Liver (tissue), 3 donors: ENCODE measurements around the gene CDPF1.

Experiments
- EGR1 ChIP-seq, 2 donors: IDR thresholded peaks; 2 replicates each; pipeline ENCODE4 v1.6.1; 2016 to 2018; ENCODE audit warnings: antibody characterized with exemption in 2 of 2, low read depth in 2 of 2
- FOXA2 ChIP-seq: IDR thresholded peaks from 2 replicates; pipeline ENCODE4 v1.6.1; 2016; ENCODE audit warnings: antibody characterized with exemption
- GABPA ChIP-seq, 2 donors: IDR thresholded peaks in 1 of 2; conservative IDR thresholded peaks in 1 of 2; 2 replicates each; pipeline ENCODE4 v1.6.1; 2016; ENCODE audit warnings: antibody characterized with exemption in 2 of 2, mild to moderate bottlenecking in 1 of 2, moderate library complexity in 1 of 2
- JUND ChIP-seq, 2 donors: IDR thresholded peaks; 2 replicates each; pipeline ENCODE4 v1.6.1; 2016; ENCODE audit warnings: antibody characterized with exemption in 2 of 2
- MAX ChIP-seq: IDR thresholded peaks from 2 replicates; pipeline ENCODE4 v1.6.1; 2016; ENCODE audit warnings: antibody characterized with exemption
- RAD21 ChIP-seq, 2 donors: IDR thresholded peaks; 2 replicates each; pipeline ENCODE4 v1.6.1; 2016; ENCODE audit warnings: antibody characterized with exemption in 2 of 2, mild to moderate bottlenecking in 2 of 2
- RXRA ChIP-seq, 2 donors: IDR thresholded peaks; 2 replicates each; pipeline ENCODE4 v1.6.1; 2017 to 2018; ENCODE audit warnings: antibody characterized with exemption in 2 of 2, mild to moderate bottlenecking in 1 of 2
- SP1 ChIP-seq: IDR thresholded peaks from 2 replicates; pipeline ENCODE4 v1.6.1; 2018; ENCODE audit warnings: antibody characterized with exemption, mild to moderate bottlenecking
- TAF1 ChIP-seq: conservative IDR thresholded peaks from 2 replicates; pipeline ENCODE4 v1.6.1; 2016; ENCODE audit warnings: antibody characterized with exemption, mild to moderate bottlenecking
- YY1 ChIP-seq: IDR thresholded peaks from 2 replicates; pipeline ENCODE4 v1.6.1; 2016; ENCODE audit warnings: antibody characterized with exemption, mild to moderate bottlenecking
- ZBTB33 ChIP-seq: IDR thresholded peaks from 2 replicates; pipeline ENCODE4 v1.6.1; 2016; ENCODE audit warnings: antibody characterized with exemption
- TF ChIP-seq, protein P1 (sequence below): fragments of 150-350 bp; IDR thresholded peaks from 2 replicates; pipeline ENCODE4 v1.5.1; 2017; ENCODE audit warnings: improper control_type of control experiment, low read depth, low read length; ENCODE audit not compliant: missing input control
- TF ChIP-seq, protein P2 (sequence below): IDR thresholded peaks from 2 replicates; pipeline ENCODE4 v1.6.1; 2016; ENCODE audit warnings: antibody characterized with exemption
- TF ChIP-seq, protein P3 (sequence below): IDR thresholded peaks from 2 replicates; pipeline ENCODE4 v1.6.1; 2016; ENCODE audit warnings: antibody characterized with exemption, mild to moderate bottlenecking
- donor health status: healthy.
- donor health status: healthy.

DNA sequence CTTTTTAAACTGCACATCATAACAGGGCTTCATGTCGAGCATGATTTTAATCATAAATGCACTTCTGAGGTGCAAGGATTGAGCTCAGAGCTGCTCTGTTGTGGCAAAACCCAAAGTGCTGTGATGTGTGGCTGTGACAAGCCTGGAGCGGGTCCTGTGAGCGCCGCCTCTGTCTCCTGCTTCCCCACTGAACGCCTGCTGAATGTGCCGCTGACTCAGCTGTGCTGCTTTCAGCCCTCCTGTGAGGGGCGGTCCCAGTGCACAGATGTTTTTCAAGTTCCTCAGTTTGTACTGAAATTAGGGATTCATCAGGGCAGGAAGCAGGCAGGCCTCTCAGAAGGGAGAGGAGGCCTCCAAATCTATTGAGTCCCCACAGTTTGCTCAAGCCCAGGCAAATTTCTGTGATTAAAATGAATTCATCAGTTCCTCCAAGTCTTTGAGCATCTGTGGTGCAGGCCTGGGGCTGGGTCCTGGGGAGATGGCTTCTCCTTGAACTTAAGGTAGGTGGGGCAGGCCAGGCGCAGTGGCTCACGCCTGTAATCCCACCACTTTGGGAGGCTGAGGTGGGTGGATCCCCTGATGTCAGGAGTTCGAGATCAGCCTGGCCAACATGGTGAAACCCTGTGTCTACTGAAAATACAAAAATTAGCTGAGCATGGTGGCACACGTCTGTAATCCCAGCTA lies 43.6 kb upstream of the CDPF1 start:
- TF ChIP-seq, protein P1, sequence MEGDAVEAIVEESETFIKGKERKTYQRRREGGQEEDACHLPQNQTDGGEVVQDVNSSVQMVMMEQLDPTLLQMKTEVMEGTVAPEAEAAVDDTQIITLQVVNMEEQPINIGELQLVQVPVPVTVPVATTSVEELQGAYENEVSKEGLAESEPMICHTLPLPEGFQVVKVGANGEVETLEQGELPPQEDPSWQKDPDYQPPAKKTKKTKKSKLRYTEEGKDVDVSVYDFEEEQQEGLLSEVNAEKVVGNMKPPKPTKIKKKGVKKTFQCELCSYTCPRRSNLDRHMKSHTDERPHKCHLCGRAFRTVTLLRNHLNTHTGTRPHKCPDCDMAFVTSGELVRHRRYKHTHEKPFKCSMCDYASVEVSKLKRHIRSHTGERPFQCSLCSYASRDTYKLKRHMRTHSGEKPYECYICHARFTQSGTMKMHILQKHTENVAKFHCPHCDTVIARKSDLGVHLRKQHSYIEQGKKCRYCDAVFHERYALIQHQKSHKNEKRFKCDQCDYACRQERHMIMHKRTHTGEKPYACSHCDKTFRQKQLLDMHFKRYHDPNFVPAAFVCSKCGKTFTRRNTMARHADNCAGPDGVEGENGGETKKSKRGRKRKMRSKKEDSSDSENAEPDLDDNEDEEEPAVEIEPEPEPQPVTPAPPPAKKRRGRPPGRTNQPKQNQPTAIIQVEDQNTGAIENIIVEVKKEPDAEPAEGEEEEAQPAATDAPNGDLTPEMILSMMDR, result no peak
- TF ChIP-seq EGR1 (IDR thresholded peaks at IDR 0.05; ENCODE audit: low read depth in 2 of 2) (no peak), SP1 (no peak), TAF1 (no peak), MAX (no peak), JUND (IDR thresholded peaks at IDR 0.05) (no peak), GABPA (IDR thresholded peaks at IDR 0.05 in 1 of 2, conservative IDR thresholded peaks at IDR 0.05 in 1 of 2) (no peak), FOXA2 (no peak), YY1 (no peak), ZBTB33 (no peak), RAD21 (IDR thresholded peaks at IDR 0.05) (no peak), RXRA (IDR thresholded peaks at IDR 0.05) (no peak)
- TF ChIP-seq, protein P2, sequence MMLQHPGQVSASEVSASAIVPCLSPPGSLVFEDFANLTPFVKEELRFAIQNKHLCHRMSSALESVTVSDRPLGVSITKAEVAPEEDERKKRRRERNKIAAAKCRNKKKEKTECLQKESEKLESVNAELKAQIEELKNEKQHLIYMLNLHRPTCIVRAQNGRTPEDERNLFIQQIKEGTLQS, result no peak
- TF ChIP-seq, protein P3, sequence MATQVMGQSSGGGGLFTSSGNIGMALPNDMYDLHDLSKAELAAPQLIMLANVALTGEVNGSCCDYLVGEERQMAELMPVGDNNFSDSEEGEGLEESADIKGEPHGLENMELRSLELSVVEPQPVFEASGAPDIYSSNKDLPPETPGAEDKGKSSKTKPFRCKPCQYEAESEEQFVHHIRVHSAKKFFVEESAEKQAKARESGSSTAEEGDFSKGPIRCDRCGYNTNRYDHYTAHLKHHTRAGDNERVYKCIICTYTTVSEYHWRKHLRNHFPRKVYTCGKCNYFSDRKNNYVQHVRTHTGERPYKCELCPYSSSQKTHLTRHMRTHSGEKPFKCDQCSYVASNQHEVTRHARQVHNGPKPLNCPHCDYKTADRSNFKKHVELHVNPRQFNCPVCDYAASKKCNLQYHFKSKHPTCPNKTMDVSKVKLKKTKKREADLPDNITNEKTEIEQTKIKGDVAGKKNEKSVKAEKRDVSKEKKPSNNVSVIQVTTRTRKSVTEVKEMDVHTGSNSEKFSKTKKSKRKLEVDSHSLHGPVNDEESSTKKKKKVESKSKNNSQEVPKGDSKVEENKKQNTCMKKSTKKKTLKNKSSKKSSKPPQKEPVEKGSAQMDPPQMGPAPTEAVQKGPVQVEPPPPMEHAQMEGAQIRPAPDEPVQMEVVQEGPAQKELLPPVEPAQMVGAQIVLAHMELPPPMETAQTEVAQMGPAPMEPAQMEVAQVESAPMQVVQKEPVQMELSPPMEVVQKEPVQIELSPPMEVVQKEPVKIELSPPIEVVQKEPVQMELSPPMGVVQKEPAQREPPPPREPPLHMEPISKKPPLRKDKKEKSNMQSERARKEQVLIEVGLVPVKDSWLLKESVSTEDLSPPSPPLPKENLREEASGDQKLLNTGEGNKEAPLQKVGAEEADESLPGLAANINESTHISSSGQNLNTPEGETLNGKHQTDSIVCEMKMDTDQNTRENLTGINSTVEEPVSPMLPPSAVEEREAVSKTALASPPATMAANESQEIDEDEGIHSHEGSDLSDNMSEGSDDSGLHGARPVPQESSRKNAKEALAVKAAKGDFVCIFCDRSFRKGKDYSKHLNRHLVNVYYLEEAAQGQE, result no peak
